SKM-1 treated with dmso at 0.1 percent for 144 hours (cell line): ENCODE data around the gene OSBPL1A.

Experiments
- DNase-seq: peaks from one replicate; lab custom pipeline; 2025; ENCODE audit not compliant: unreplicated experiment; lab: John Stamatoyannopoulos, UW

The OSBPL1A gene

DNA sequence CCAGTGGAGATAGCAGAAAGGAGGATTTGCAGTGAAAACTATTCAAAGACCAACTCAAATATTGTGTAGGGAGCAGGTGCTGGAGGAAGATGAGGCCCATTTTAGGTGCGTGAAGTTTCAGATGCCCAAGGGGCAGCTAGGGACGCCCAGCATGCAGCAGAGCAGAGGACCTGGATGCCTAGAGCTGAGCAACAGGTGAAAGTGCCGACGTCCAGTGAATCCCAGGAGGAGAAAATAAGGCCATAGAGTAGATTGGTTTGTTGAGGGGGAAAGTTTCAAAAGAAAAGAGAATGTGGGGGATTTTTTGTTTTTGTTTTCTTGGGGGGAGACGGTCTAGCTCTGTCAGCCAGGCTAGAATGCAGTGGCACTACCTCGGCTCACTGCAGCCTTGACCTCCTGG, 53.1 kb downstream of the OSBPL1A start:
- DNase-seq: no peak

DNA sequence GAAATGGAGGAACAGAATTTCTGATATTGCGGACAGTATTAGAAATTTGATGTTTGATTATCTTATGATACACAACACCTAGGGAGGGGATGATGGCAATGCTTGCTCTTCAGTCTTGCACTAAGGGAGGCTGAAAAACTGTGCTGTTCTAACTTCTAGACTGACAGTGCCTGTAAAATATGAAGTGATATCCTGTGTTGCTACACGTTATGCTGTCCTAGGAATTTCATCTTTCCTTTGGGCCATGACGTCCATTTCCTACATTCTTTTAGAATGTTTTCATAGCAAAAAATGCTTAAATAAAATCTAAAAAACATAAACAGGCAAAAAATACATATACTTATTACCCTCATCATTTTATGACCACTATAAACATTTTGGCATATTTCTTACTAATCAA, 55.3 kb downstream of the OSBPL1A start:
- no peak for DNase-seq

DNA sequence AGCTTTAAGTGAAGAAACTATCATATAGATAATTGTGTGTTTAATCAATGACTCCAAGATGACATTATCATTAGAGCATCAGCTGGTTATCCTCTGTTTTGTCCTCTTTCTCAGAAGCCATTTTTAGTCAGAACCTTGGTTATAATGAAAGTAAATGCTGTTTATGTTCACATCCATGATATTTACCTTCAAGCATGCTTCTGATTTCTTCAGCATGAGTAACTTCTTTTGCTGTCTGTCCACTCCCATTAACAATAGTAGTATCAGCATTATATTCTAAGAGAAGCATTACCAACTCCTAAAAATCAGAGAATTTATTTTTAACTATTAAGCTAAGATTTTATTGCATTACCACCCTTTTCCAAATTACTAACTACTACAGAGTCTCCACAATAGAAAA, 56.3 kb downstream of the OSBPL1A start:
- no peak for DNase-seq

DNA sequence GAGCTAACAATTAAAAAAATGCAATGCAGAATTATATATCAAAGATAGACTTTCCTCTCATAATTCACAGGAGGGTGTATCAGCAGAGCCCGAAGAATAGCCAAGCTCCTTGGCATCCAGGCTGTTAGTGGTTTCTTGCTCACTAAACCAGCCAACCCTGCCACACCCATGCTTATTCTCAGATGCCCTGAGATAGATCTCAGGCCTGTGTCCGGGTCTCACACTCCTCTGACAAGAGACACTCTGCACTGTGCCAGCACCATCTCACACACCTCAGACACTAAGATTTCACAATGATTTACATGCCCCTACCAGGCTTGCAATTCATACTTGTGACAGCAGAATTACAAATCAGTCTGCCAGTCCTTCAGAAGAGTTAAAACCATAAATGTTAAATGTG, 64.5 kb downstream of the OSBPL1A start:
- no peak for DNase-seq

DNA sequence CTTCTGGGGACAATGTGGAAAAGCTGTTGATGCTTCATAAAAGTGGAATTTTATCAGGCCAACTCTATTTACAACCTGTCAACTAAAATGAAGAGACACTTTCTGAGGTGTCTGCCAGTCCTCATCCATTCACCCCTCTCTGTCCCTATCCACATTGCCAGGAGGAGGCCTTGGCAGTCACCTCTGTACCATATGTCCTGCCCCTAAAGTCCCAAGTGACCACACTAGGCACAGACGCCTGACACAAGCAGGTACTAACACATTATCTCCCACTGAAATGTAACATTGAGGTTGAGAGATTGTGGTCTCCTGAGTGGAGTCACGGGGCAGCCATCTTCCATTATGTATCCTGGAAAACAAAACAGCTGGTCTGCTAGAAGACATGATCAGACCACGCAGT, 71.4 kb downstream of the OSBPL1A start:
- no peak for DNase-seq

DNA sequence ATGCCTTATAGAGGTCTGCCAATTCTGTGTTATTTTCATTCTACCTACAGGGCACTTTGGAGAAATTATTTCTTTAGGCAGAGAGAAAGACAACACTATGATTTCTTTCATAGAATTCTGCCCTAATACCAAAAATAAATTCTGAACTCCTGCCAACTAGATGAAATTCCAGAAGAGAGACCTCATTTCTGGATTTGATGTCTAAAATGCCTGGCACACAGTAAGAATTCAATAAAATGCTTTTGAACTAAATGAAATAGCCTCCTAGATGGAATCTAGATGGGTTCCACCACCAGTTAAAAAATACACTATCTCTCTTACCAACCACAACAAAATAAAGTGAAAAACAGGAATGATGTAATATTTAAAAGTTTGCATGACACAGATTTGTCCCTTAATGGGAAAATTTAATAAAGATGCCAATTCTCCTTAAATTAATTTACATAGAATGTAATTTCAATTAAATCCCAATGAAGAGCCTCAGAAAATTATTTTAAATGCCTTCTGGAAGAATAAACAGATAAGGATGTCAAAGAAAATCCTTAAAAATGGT, 75.0 kb downstream of the OSBPL1A start:
- no peak for DNase-seq

DNA sequence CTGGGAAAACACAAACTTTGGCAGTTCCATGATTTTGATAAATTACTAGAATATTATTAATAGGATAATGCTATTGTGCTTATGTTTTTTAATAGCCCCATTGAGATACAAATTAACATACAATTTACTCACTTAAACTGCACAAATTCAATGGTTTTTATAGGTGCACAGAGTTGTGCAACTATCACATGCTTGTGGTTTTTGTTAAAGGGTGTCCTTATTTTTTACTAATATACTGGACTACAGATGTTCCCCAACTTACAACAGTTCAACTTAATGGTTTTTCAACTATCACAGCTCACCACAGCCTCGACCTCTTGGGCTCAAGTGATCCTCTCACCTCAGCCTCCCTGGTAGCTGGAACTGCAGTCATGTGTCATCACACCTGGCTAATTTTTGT, 76.6 kb downstream of the OSBPL1A start:
- no peak for DNase-seq

DNA sequence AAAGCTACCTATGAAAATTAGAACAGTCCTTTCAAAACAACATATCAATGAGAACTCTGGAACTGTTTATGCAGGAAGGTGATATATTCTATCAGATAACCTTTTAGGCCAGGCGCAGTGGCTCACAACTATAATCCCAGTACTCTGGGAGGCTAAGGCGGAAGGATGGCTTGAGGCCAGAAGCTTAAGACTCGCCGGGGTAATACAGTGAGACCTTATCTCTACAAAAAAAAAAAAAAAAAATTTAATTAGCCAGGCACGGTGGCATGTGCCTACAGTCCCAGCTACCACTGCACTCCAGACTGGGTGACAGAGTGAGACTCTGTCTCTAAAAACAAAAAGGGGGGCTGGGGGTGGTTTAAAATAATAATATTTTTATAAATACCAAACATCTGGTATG, 77.9 kb downstream of the OSBPL1A start:
- no peak for DNase-seq

DNA sequence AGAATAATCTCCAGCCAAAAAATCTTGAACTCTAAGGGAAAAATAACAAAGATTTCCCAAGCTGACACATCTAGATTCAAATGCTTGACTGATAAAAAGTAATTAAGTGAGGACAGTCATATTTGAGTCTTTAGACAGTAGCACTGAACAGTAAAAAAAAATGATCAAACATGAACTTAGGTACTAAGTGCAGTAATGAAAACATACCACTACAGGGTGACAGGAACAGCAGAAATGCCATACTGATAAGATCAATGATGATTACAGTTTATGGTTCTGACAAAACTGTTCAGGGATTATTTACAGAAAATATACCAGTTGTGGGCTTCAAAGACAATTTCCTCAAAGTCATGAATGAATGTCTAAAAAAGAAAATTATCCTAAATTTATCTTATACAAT, 80.3 kb downstream of the OSBPL1A start:
- no peak for DNase-seq

DNA sequence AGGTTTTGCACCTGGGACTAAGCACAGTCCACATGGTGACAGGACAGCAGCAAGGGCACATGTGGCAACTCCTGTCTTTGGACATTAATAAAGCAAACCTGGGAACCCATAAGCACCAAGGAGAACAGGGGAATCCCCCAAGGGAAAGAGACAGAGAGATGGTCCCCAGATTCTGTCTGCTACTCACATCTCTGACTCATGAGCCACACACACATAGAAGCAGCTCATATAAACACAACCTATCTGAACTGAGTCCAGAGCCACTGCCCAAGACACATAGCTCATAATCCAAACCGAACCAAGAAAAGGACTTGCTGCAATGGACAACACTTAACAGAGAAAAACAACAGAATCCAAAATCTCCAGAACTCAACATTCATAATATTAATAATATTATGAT, 82.5 kb downstream of the OSBPL1A start:
- no peak for DNase-seq

DNA sequence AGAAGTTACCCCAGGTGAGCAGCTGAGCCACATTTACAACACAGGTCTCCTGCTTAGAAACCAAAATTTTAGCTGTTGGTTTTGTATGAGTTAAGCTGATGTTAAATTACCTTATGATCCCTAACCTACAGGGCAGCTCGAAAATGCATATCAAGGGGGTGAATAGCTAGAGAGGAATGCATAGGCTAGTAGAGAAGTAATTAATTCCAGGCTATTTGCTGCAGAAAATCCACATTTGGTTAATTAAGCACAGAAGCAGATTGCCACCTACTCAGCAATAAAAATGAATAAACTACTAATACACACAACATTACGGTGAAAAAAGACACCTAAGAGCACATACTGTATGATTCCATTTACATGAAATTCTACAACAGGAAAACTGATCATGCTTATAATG, 91.4 kb downstream of the OSBPL1A start:
- DNase-seq: no peak

DNA sequence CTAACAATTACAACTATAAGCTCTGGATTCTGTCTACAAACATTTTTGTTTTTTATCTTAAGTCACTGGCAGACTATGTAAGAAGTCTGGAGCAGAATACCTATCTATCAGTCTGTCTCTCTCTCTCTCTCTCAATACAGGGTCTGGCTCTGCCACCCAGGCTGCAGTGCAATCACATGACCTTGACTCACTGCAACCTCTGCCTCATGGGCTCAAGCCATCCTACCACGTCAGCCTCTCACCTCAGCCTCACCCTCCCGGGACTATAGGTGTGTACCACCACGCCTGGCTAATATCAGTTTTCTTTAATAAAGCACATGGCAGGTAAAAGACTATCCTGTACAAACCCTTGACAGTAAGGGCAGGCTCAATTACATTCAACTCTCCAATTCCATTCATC, 96.9 kb downstream of the OSBPL1A start:
- no peak for DNase-seq

DNA sequence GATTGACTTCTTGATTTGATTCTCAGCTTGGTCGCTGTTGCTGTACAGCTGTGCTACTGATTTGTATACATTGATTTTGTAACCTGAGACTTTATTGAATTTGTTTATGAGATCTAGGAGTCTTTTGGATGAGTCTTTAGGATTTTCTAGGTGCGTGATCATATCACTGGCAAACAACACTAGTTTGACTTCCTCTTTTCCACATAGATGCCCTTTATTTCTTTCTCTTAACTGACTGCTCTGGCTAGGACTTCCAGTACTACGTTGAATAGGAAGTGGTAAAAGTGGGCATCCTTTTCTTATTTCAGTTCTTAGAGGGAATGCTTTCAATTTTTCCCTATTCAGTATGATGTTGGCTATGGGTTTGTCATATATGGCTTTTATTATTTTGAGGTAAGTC, 101.3 kb downstream of the OSBPL1A start:
- DNase-seq: no peak

DNA sequence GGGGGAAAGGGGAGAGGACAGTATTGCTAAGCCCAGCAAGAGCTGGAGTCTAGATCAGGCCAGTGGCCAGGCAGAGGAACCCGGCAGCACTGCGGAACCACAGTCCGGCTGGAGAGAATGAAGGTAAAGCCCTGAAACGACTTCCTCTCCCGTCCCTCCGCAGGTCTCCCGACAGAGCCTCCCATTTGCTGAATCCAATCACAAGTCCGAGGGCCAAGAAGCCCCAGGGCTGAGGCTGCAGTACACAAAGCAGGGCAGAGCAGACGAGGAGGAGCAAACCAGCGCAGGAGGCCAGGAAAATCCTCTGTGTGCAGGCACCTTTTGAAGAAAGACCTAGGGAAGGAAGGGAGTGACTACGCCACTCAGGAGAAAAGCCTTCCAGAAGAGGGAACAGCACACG, 104.4 kb downstream of the OSBPL1A start:
- no peak for DNase-seq

DNA sequence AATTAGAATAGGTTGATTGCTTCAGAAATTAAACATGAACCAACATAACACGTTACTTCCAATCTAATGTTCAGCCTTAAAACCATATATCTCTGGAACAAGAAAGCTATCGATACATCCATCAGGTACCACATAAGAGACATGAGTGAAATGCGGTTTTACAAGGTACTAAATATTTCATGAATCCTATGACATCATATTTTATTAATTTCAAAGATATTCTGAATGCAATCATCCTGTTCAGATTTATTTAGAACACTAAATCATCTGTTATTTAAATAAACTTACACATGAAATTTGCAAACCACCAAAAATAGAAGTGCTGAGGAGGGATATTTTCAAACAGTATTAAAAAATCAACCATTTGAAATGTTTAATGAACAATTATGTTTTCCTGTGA, 119.0 kb downstream of the OSBPL1A start:
- no peak for DNase-seq

DNA sequence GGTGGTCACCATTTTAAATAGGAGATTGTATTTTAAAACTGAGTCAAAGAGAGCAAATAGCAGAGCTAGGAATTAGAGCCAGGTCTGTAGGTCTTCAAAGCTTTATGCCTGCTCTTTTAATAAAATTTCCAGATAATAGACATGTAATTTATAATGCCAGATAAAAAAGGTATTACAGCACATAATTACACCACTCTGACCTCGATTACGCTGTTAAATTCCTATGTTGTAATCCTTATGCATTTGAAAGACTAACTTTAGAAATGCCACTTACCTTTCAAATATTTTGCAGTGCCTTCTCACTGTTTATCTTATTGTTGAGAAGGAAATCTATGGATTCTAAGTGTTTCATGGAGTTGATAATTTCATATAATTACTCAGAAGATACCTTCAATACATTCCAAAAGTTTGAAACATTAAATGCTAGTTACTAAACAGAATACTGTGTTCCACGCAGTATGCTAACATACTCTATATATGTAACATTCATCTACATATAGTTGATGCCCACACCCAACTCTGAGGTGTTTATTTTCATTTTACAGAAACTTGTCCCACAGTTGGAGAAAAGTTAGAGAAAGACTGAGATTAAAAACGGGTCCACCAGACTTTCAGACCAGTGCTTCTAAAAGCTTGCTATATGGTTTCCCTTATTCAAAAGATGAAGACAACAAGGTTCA, 120.0 kb downstream of the OSBPL1A start:
- no peak for DNase-seq

DNA sequence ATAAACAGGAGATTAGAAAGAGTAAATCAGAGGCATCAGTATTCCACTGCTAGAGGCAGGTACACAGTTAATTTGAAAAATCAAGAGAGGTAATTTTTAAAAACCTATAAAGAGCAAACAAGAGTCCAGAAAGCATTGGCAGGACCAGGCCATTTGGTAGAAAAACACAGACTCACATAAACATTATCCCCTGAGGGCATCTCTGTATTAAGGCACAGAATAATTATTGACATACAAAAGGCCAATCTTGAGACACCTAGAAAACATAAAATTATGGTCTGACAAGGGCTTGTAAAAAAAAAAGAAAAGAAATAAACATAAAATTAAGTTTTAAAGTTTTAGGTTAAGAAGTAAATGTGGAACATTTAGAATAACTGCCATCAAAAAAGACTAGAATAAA, 120.6 kb downstream of the OSBPL1A start:
- DNase-seq: no peak

DNA sequence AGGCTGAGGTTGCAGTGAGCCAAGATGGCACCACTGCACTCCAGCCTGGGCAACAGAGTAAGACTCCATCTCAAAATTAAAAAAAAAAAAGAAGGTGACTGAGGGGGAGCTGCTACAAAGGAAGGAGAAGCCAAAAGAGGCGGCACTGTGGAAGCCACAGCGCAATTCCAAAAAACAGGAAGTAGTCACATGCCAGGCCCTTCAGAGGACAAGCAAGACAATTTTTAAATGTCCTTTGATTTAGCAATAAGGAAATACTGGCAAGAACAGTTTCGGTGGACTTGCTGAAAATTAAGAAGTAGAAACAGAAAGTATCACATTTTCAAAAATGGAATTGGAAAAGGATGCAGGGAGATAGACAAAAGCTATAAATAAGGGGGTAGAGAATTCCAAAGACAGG, 122.8 kb downstream of the OSBPL1A start:
- peak; percentile 21 for DNase-seq

DNA sequence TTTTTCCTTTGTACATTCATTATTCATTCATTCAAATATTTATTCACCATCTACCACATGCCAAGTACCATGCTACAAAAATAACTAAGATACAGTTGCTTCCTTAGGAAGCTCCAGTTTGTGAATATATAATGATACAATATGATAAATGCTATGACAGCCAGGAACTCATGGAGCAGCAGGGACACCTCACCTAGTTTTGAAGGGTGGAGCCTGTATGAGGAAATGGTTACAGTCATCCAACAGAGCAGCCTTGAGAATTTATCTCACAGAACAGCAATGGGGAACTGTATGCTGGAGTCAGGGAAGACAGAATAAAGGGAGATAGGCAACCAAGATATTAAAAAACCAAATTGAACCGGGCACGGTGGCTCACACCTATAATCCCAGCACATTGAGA, 124.0 kb downstream of the OSBPL1A start:
- DNase-seq: no peak

DNA sequence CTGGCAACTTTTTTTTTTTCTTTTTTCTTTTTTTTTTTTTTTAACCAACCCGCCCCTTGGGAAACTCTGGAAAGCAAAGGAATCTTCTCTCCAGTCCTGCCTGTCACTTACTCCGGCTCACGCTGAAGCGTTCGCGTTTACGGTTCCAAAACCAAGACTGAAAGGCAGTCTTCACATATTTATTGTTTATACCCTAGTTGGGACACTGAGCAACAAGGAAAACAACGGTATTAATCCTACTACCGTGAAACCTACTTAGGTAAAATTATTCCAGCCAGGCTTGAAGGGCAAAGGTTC, 125.4 kb downstream of the OSBPL1A start:
- no peak for DNase-seq

DNA sequence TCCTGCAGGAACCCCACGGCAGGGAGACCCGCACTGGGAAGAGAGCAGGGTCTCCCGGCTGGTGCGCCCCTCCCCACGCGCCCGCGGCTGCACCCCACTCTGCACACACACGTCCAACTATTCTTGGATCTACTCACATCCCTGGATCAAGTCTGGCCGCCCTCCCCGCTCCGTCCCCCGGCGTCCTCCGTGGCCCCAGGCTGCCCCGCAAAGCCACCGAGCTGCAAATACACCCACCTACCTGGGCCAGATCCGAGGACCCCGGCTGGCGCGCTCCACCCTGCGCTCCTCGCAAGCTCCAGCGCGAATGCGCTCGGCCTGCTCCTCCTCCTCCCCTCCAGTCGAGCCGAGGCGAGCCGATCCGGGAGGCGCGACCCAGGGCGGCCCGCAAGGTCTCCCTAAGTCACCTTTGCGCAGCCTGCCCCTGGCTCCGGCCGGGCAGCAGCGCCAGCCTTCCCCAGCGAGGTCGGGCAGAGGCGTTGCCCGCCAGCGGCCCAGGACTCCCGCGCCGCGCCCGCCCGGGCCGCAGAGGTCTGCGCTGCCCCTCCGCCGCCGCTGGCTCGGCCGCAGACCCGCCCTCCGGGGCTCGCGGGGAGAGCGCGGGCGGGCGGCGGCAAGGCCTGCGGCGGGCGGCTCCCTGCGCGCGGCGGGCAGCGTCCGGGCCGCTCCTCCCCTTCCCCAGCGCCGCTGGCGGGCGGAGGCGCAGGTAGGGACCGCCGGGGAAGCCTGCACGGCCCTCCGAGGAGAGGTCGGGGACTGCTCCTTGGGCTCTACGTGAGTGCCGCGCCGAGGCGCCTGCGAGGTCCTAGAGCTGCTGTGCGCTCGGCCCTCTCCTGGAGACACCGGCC, 126.0 kb downstream of the OSBPL1A start:
- DNase-seq: no peak

DNA sequence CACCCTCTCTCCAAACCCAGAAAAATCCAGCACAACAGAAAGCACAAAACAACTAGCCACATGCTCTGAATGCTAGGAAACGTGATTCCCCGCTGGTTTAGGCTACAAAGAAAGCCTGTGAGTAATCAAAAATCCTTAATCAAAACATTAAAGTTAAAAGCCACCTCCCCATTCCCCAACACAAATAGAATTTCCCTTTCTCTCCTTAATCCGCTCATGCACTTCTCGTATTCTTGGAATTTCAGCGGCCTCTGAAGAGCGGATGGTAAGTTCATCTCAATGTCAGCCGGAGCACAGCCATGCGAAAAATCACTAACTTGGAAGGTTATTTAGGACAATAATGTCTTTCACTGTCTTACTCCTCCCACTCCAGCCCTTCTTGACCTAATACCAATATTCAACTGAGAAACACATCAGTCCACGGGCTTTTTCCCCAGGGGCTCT, 126.7 kb downstream of the OSBPL1A start:
- no peak for DNase-seq
